SH-SY5Y (cell line): ENCODE results near the gene FAM169A.

Experiments
- GATA2 ChIP-seq: IDR thresholded peaks from 2 replicates; pipeline ENCODE4 v1.6.1; 2011; ENCODE audit warnings: mild to moderate bottlenecking, low read depth, low read length
- GATA3 ChIP-seq: IDR thresholded peaks from 2 replicates; pipeline ENCODE4 v1.6.1; 2011; ENCODE audit warnings: low read depth, mild to moderate bottlenecking, low read length, moderate library complexity

GRCh38 chr5:74766418-74766848, 99.8 kb downstream of the FAM169A start:
- TF ChIP-seq GATA3, result no peak
- no peak for TF ChIP-seq GATA2
